ENCODE measurements around the gene ERLEC1. TPM values are rescaled to one million over a fixed set of nuclear protein-coding genes. Genes with fewer than 3 reads are reported as not detected.

Gene ERLEC1
- total RNA-seq, 3 donors from 2014 or later = 31.9 to 40.1 (median 34.5) TPM

DNA sequence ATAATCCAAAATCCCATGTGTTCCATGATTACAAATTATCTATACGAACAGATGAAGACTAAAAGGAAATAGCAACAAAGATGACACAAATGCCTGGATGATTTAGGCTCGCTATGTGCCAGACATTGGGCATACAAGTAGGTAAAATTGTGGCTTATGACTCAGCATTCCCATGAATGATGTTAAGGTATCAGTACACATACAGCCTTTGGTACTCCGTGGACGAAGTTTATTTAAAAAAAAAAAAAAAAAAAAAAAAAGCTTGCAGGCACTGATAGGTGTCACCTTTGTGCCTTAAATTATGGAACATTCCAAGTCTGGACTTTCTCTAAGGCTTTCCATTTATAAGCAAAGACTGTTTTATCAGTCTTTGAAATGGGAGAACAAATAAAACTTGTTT lies 16.6 kb upstream of the ERLEC1 start:
- Histone ChIP-seq H3K36me3 (ENCODE audit: low read depth) (no peaks in the 10 kb centered on the region), H3K4me1 (ENCODE audit: low read depth) (peaks cover 6% of the 10 kb centered on the region), H3K4me3 (no peak overlapping the region), H3K9me3 (no peaks in the 10 kb centered on the region)
- no peak for DNase-seq
- TF ChIP-seq, protein P1, sequence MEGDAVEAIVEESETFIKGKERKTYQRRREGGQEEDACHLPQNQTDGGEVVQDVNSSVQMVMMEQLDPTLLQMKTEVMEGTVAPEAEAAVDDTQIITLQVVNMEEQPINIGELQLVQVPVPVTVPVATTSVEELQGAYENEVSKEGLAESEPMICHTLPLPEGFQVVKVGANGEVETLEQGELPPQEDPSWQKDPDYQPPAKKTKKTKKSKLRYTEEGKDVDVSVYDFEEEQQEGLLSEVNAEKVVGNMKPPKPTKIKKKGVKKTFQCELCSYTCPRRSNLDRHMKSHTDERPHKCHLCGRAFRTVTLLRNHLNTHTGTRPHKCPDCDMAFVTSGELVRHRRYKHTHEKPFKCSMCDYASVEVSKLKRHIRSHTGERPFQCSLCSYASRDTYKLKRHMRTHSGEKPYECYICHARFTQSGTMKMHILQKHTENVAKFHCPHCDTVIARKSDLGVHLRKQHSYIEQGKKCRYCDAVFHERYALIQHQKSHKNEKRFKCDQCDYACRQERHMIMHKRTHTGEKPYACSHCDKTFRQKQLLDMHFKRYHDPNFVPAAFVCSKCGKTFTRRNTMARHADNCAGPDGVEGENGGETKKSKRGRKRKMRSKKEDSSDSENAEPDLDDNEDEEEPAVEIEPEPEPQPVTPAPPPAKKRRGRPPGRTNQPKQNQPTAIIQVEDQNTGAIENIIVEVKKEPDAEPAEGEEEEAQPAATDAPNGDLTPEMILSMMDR (IDR thresholded peaks at IDR 0.05) = no peak
- intact Hi-C loops (cut with DNase I, micrococcal nuclease) = no loop called here
- ATAC-seq = no peak

DNA sequence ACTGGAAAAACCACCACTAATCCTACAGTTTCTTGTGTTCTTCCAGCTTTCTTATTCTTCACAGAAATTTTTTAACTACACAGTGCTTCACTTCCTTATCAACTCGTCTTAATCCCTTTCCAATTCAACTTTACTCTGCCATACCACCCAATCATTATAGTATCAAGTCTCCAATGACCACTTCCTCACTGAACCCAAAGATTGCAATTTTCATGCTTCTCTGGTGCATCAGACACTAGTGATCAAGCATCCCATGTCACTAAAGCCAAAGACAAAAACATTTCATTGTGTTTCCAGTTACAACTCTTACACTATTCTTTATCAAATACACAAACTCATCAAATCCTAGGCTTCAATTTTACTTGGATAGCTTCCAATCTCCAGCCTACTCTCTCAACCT lies 9.7 kb upstream of the ERLEC1 start:
- no peaks in the 10 kb centered on the region for H3K9me3 ChIP-seq
- TF ChIP-seq, protein P1 (IDR thresholded peaks at IDR 0.05) = no peak
- no peaks in the 10 kb centered on the region for H3K36me3 ChIP-seq (ENCODE audit: low read depth)
- DNase-seq (no peak), ATAC-seq (no peak)
- intact Hi-C loops (cut with DNase I, micrococcal nuclease) = no loop called here
- no peaks in the 10 kb centered on the region for H3K4me1 ChIP-seq (ENCODE audit: low read depth)
- no peak overlapping the region for H3K4me3 ChIP-seq

DNA sequence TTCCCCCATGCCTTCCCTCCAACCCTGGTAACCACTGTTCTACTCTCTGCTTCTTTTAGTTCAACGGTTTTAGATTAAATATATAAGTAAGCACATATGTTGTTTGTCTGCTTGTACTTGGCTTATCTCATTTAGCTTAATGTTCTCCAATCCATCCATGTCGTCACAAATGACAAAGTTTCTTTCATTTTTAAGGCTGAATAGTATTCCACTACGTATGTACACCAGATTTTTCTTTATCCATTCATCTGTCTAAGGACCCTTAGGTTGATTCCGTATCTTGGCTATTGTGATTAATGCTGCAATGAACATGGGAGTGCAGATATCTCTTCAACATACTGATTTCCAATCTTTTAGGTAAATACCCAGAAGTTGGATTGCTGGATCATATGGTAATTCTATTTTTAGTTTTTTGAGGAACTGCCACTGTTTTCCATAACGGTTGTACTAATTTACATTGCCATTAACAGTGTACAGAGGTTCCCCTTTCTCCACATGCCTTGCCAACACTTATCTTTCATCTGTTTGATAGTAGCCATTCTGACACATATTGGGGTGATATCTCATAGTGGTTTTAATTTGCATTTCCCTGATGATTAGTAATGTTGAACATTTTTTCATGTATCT lies 8.2 kb upstream of the ERLEC1 start:
- no peak for DNase-seq
- Histone ChIP-seq H3K36me3 (ENCODE audit: low read depth) (no peaks in the 10 kb centered on the region), H3K4me3 (no peak overlapping the region), H3K9me3 (no peaks in the 10 kb centered on the region), H3K4me1 (ENCODE audit: low read depth) (no peaks in the 10 kb centered on the region)
- intact Hi-C loops (cut with DNase I, micrococcal nuclease) = no loop called here
- no peak for ATAC-seq
- TF ChIP-seq, protein P1 (IDR thresholded peaks at IDR 0.05) = no peak

DNA sequence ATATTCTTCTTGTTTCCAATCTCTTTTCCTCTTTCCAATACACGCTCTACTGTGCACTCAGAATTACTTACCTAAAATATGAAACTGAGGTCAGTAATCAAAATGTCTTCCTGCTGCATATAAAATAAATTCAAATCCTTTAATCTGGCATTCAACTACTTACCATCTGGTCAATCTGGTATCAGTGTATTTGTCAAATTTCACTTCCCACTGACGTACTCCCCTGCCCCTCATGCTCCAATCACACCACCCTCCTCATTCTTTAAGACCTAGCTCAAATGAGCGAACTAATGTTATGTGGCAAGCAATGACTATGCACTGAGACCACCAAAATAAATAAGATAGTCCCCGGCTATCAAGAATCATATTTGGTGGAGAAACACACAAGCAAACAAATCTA lies 6.8 kb upstream of the ERLEC1 start:
- intact Hi-C loops (cut with DNase I, micrococcal nuclease) = no loop called here
- no peak for ATAC-seq
- no peak for DNase-seq

DNA sequence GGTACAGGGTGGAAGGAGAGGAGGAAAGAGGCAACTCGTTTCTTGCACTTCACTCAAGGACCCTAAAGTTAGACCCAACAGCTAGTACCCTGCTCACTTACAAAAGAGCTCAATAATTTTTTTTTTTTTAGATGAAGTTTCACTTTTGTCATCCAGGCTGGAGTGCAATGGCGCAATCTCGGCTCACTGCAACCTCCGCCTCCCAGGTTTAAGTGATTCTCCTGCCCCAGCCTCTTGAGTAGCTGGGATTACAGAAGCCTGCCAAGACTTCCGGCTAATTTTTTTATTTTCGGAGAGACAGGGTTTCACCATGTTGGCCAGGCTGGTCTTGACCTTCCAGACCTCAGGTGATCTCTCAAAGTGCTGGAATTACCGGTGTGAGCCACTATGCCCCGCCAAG lies 4.2 kb upstream of the ERLEC1 start:
- peaks cover 9% of the 10 kb centered on the region for H3K4me1 ChIP-seq (ENCODE audit: low read depth)
- intact Hi-C loops (cut with DNase I, micrococcal nuclease) = no loop called here
- TF ChIP-seq, protein P1 (IDR thresholded peaks at IDR 0.05) = no peak
- DNase-seq (no peak), ATAC-seq (no peak)
- no peaks in the 10 kb centered on the region for H3K36me3 ChIP-seq (ENCODE audit: low read depth)
- H3K9me3 ChIP-seq = no peaks in the 10 kb centered on the region
- H3K4me3 ChIP-seq = no peak overlapping the region

More for the DNA sequence above, 6.8 kb upstream of the ERLEC1 start:
- H3K4me1 ChIP-seq (ENCODE audit: low read depth) = no peaks in the 10 kb centered on the region
- H3K36me3 ChIP-seq (ENCODE audit: low read depth) = no peaks in the 10 kb centered on the region
- TF ChIP-seq, protein P1 (IDR thresholded peaks at IDR 0.05) = no peak
- H3K4me3 ChIP-seq = no peak overlapping the region
- no peaks in the 10 kb centered on the region for H3K9me3 ChIP-seq

DNA sequence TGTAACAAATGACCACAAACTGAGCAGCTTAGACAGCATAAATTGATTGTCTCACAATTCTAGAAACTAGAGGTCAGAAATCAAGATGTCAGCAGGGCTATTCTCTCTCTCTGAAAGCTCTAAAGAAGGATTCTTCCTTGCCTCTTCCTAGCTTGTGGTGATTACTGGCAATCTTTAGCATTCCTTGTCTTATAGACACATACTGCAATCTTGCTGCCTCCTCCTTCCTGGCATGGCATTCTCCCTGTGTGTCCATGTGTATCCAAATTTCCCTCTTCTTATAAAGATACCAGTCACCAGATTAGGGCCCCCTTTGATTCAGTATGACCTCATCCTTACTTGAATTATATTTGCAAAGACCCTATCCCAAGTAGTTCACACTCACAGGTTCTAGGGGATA lies 2.4 kb upstream of the ERLEC1 start:
- DNase-seq = no peak
- TF ChIP-seq, protein P1 (IDR thresholded peaks at IDR 0.05) = no peak
- no peaks in the 10 kb centered on the region for H3K9me3 ChIP-seq
- peaks cover 20% of the 10 kb centered on the region for H3K4me1 ChIP-seq (ENCODE audit: low read depth)
- intact Hi-C loops (cut with DNase I, micrococcal nuclease) = no loop called here
- no peak overlapping the region for H3K4me3 ChIP-seq
- ATAC-seq = no peak
- no peaks in the 10 kb centered on the region for H3K36me3 ChIP-seq (ENCODE audit: low read depth)
